SK-N-SH (cell line): ENCODE results near the gene RPA4. TPM values are rescaled to one million over a fixed set of nuclear protein-coding genes. Genes with fewer than 3 reads are reported as not detected.

Source experiments
- CTCF ChIA-PET: fragments of 300-600, 350-600 bp; formaldehyde crosslinking; extraction: SDS; loops from one replicate; lab custom pipeline; 2021; lab: Yijun Ruan, JAX
- POLR2A ChIA-PET: fragments of 350-600 bp; sonication (Branson Sonifier 250); formaldehyde crosslinking; extraction: SDS; loops from one replicate; lab custom pipeline; 2020; ENCODE audit warnings: antibody characterized with exemption, inconsistent platforms; lab: Yijun Ruan, JAX
- DNase-seq: peaks from one replicate; pipeline ENCODE4 v3.0.0; 2012
- H2AFZ ChIP-seq: fragments of 200-600 bp; sonication (generic); 2 replicates; pipeline ENCODE4 v1.8.1; 2016; ENCODE audit warnings: antibody characterized with exemption, mild to moderate bottlenecking, low read depth
- H3F3A ChIP-seq: fragments of 200-600 bp; sonication (generic); replicated peaks from 2 replicates; pipeline ENCODE3; 2016; ENCODE audit warnings: antibody characterized with exemption, mild to moderate bottlenecking; ENCODE audit not compliant: insufficient read depth
- H3K27ac ChIP-seq, 2 experiments: fragments of 200-500 bp in 1 of 2; fragments of 200-600 bp in 1 of 2; sonication (Bioruptor generic) in 1 of 2; sonication (generic), shearing (Covaris generic) in 1 of 2; 2 replicates each; pipeline versions ENCODE4 v1.5.1 to v1.6.1; 2014 to 2016; ENCODE audit warnings: low read depth in 2 of 2, inconsistent platforms in 1 of 2, low read length in 1 of 2, mild to moderate bottlenecking in 1 of 2, mixed read lengths in 1 of 2
- H3K27me3 ChIP-seq: fragments of 200-600 bp; sonication (generic), shearing (Covaris generic); 2 replicates; pipeline ENCODE4 v1.6.1; 2016; ENCODE audit warnings: mixed run types; ENCODE audit not compliant: insufficient read depth
- H3K36me3 ChIP-seq, 2 experiments: fragments of 200-500 bp in 1 of 2; fragments of 200-600 bp in 1 of 2; sonication (Bioruptor generic) in 1 of 2; sonication (generic) in 1 of 2; replicated peaks in 1 of 2; 2 replicates each; pipeline versions ENCODE3 to v1.5.1; 2014 to 2016; ENCODE audit warnings: low read length in 1 of 2, mild to moderate bottlenecking in 1 of 2; ENCODE audit not compliant: insufficient read depth in 2 of 2, control insufficient read depth in 1 of 2
- H3K4me1 ChIP-seq, 2 experiments: fragments of 200-500 bp in 1 of 2; fragments of 200-600 bp in 1 of 2; sonication (Bioruptor generic) in 1 of 2; sonication (generic), shearing (Covaris generic) in 1 of 2; 2 replicates each; pipeline versions ENCODE4 v1.5.1 to v1.6.1; 2014 to 2016; ENCODE audit warnings: low read depth in 1 of 2, low read length in 1 of 2, mixed run types in 1 of 2; ENCODE audit not compliant: insufficient read depth in 2 of 2, control insufficient read depth in 1 of 2
- H3K4me2 ChIP-seq: fragments of 200-600 bp; sonication (generic), shearing (Covaris generic); 2 replicates; pipeline ENCODE4 v1.6.1; 2017; ENCODE audit warnings: mixed run types
- H3K4me3 ChIP-seq, 2 experiments: fragments of 200-500 bp in 1 of 2; fragments of 200-600 bp in 1 of 2; sonication (Bioruptor generic) in 1 of 2; sonication (generic), shearing (Covaris generic) in 1 of 2; 2 replicates each; pipeline versions ENCODE4 v1.5.1 to v1.8.1; 2014 to 2016; ENCODE audit warnings: low read depth in 2 of 2, inconsistent platforms in 1 of 2, low read length in 1 of 2, mild to moderate bottlenecking in 1 of 2, mixed read lengths in 1 of 2, moderate library complexity in 1 of 2
- H3K79me2 ChIP-seq: fragments of 200-600 bp; sonication (generic); 2 replicates; pipeline ENCODE4 v1.8.1; 2017; ENCODE audit warnings: mild to moderate bottlenecking; ENCODE audit not compliant: insufficient read depth
- H3K9ac ChIP-seq: fragments of 200-600 bp; sonication (generic); 2 replicates; pipeline ENCODE4 v1.6.1; 2017; ENCODE audit warnings: mixed run types
- H3K9me2 ChIP-seq: fragments of 200-600 bp; sonication (generic); 2 replicates; pipeline ENCODE4 v1.6.1; 2017; ENCODE audit warnings: mixed run types
- H3K9me3 ChIP-seq: fragments of 200-600 bp; sonication (generic); 2 replicates; pipeline ENCODE4 v1.6.1; 2017; ENCODE audit warnings: mixed run types, mild to moderate bottlenecking, moderate library complexity
- H4K20me1 ChIP-seq: fragments of 200-600 bp; sonication (generic); 2 replicates; pipeline ENCODE4 v1.6.1; 2017; ENCODE audit warnings: mild to moderate bottlenecking, mixed run types; ENCODE audit not compliant: insufficient read depth
- CTCF ChIP-seq: fragments of 200-600 bp; sonication (generic); IDR thresholded peaks from 2 replicates; pipeline ENCODE4 v1.6.1; 2017; ENCODE audit warnings: antibody characterized with exemption, mild to moderate bottlenecking, moderate library complexity
- ELF1 ChIP-seq: IDR thresholded peaks from 2 replicates; pipeline ENCODE4 v1.4.0; 2012
- GABPA ChIP-seq: IDR thresholded peaks from 2 replicates; pipeline ENCODE4 v1.4.0; 2012; ENCODE audit warnings: low read depth, mild to moderate bottlenecking
- JUND ChIP-seq: IDR thresholded peaks from 2 replicates; pipeline ENCODE4 v1.4.0; 2012
- MXI1 ChIP-seq: IDR thresholded peaks from 2 replicates; pipeline ENCODE4 v1.6.1; 2012; ENCODE audit warnings: mild to moderate bottlenecking, low read depth, low read length, improper control_type of control experiment
- NFIC ChIP-seq: IDR thresholded peaks from 2 replicates; pipeline ENCODE4 v1.4.0; 2012; ENCODE audit warnings: borderline replicate concordance
- POLR2AphosphoS5 ChIP-seq: IDR thresholded peaks from 2 replicates; pipeline ENCODE4 v1.6.1; 2012; ENCODE audit warnings: low read depth, low read length
- RAD21 ChIP-seq: IDR thresholded peaks from 2 replicates; pipeline ENCODE4 v1.6.1; 2012; ENCODE audit warnings: mild to moderate bottlenecking, low read length
- RFX5 ChIP-seq: IDR thresholded peaks from 2 replicates; pipeline ENCODE4 v1.6.1; 2012; ENCODE audit warnings: mild to moderate bottlenecking, improper control_type of control experiment, low read length
- RXRA ChIP-seq: IDR thresholded peaks from 2 replicates; pipeline ENCODE4 v1.4.0; 2012; ENCODE audit warnings: low read depth, mild to moderate bottlenecking, borderline replicate concordance
- SIN3A ChIP-seq: IDR thresholded peaks from 2 replicates; pipeline ENCODE4 v1.6.1; 2012; ENCODE audit warnings: low read depth, mild to moderate bottlenecking, low read length, moderate library complexity, borderline replicate concordance
- SMC3 ChIP-seq: IDR thresholded peaks from 2 replicates; pipeline ENCODE4 v1.6.1; 2012; ENCODE audit warnings: low read depth, low read length, improper control_type of control experiment
- USF1 ChIP-seq: IDR thresholded peaks from 2 replicates; pipeline ENCODE4 v1.4.0; 2012; ENCODE audit warnings: low read depth, borderline replicate concordance
- ZBTB33 ChIP-seq: IDR thresholded peaks from 2 replicates; pipeline ENCODE4 v1.4.0; 2012; ENCODE audit warnings: low read depth, borderline replicate concordance
- WGBS: methylation state at CpG from one replicate; pipeline ENCODE4 v1.1.6; 2017; ENCODE audit warnings: low lambda C conversion rate; 5-methylcytosine and 5-hydroxymethylcytosine counted together
- polyA plus RNA-seq, 3 experiments: library from polyadenylated mRNA; depleted of rRNA; stranded (reverse); fragments of >200 nt; gene quantifications; 2 replicates each; pipeline ENCODE4 v1.2.3, GENCODE V29; 2012

The RPA4 gene
- 0.10 and 0.28 TPM in 2 replicates for polyA plus RNA-seq (2012; rRNA removed)
- polyA plus RNA-seq (2012; cell fraction: cytosol; rRNA removed): 0.08 TPM in 2 replicates
- polyA plus RNA-seq (2012; cell fraction: nucleus; rRNA removed): 0.81 and 0.88 TPM in 2 replicates

- ChIA-PET POLR2A (no interaction called here), CTCF (no interaction called here)
- Histone ChIP-seq H3K79me2 (no peaks in the 10 kb centered on the region), H2AFZ (no peak within 1 kb of the TSS), H3F3A (no peaks in the 10 kb centered on the region), H3K9me2 (0 out of 2 replicates have a peak, but pooled peaks cover 3% of the 10 kb centered on the region), H3K27ac (no peak within 1 kb of the TSS), H3K27me3 (no peaks in the 10 kb centered on the region; the same call in 1 of the 2 replicates), H4K20me1 (no peaks in the 10 kb centered on the region)
- no peak for TF ChIP-seq ZBTB33
- TF ChIP-seq ELF1: no peak
- TF ChIP-seq CTCF: no peak
- no peak for TF ChIP-seq USF1
- no peak for TF ChIP-seq SIN3A
- TF ChIP-seq RAD21: no peak
- TF ChIP-seq RFX5: no peak
- no peak for TF ChIP-seq SMC3
- no peak for TF ChIP-seq NFIC
- no peak for TF ChIP-seq GABPA
- TF ChIP-seq JUND: no peak
- no peak for TF ChIP-seq POLR2AphosphoS5
- no peak for TF ChIP-seq RXRA
- TF ChIP-seq, all 33 proteins: peak for 0
- no peaks in the 10 kb centered on the region for H3K9me3 ChIP-seq
- H3K4me3 ChIP-seq: no peak within 1 kb of the TSS
- no peak within 1 kb of the TSS for H3K9ac ChIP-seq
- no peak for DNase-seq
- H3K4me1 ChIP-seq: no peaks in the 10 kb centered on the region
- no peak within 1 kb of the TSS for H3K4me2 ChIP-seq
- 57% methylated on average over 10 of the region's 10 CpGs for WGBS
- no peaks in the 10 kb centered on the region for H3K36me3 ChIP-seq
Measured at GRCh38 chrX:96883608-96884007, at the start of gene RPA4. Gene RPA4 (plus strand): TSS chrX:96883908. CDS start chrX:96884311, 403 bp downstream.

- H3K9me2 ChIP-seq: no peaks in the 10 kb centered on the region
- no peak overlapping the region for H2AFZ ChIP-seq
- H3K9ac ChIP-seq: no peak overlapping the region
- CTCF ChIA-PET: no interaction called here
- no peaks in the 10 kb centered on the region for H3F3A ChIP-seq
- TF ChIP-seq MXI1: no peak
- TF ChIP-seq RXRA: no peak
- no peak for TF ChIP-seq RAD21
- no peaks in the 10 kb centered on the region for H4K20me1 ChIP-seq
- no peaks in the 10 kb centered on the region for H3K79me2 ChIP-seq
- POLR2A ChIA-PET: no interaction called here
- H3K4me3 ChIP-seq: no peak overlapping the region
- H3K4me1 ChIP-seq: no peaks in the 10 kb centered on the region; a peak in 1 of 4 replicates
- no peaks in the 10 kb centered on the region for H3K9me3 ChIP-seq
- H3K4me2 ChIP-seq: no peak overlapping the region
- no peak overlapping the region for H3K27ac ChIP-seq
- no peaks in the 10 kb centered on the region for H3K36me3 ChIP-seq
- no peaks in the 10 kb centered on the region for H3K27me3 ChIP-seq
- DNase-seq: no peak
- WGBS: 71% methylated on average over 1 of the region's 1 CpG
Measured at GRCh38 chrX:96834137-96834536, 49.6 kb upstream of the RPA4 start.
